ENCODE data around the gene PNO1. TPM values are rescaled to one million over a fixed set of nuclear protein-coding genes. Genes with fewer than 3 reads are reported as not detected.

The PNO1 gene
- total and polyA plus RNA-seq, 2 donors (not counting 1 experiment from before 2014, with no cell fraction given) = 12.9 to 13.4 TPM

DNA sequence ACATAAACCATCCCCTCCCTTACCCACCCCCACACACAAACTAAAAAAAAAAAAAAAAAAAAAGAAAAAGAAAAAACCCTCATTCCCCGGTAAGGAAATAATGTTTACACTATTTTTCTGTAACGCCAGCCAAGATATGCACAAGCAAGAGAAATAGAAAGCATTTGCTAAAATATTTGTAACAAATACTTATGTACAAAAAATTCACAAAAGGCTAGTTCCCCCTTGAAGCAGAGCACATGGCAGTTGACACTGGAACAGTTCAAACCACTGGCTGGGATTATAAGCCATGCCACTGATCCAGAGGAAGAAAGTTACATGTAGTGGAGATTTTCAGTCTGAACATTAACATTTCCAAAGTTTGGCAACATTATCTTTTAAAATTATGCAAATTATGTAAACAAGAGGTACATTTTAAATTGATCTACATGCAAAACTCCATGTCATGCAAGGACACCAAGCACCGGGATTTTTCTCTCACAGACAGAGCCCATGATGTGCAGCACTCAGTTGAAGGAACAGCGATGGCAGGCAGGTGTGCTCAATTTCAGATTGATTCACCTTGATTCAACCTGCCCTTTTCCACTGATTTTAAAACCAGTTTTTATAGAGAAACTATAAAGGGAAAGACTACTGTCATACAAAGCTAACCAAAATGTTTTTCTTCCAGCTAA lies 21.4 kb downstream of the PNO1 start:
- H2AFZ ChIP-seq (ENCODE audit: low read length) = no peak overlapping the region
- H3K27ac ChIP-seq (ENCODE audit: insufficient read depth, low read length) = peak overlapping the region; percentile 38
- H3K9ac ChIP-seq (ENCODE audit: insufficient read depth, low read length) = no peak overlapping the region
- no peaks in the 10 kb centered on the region for H3K79me2 ChIP-seq (ENCODE audit: control insufficient read depth, insufficient read depth, low read length)
- no peaks in the 10 kb centered on the region for H3K27me3 ChIP-seq (ENCODE audit: control insufficient read depth, insufficient read depth, low read length)
- peak overlapping the region; percentile 15 for H3K4me2 ChIP-seq (ENCODE audit: extremely low read depth, insufficient read depth, low read length)
- H3K4me1 ChIP-seq (ENCODE audit: control insufficient read depth, extremely low read depth, insufficient read depth, low read length) = peaks cover 4% of the 10 kb centered on the region
- H3K9me3 ChIP-seq (ENCODE audit: control insufficient read depth, insufficient read depth, low read depth, low read length) = no peaks in the 10 kb centered on the region
- no peak overlapping the region for H3K4me3 ChIP-seq (replicated peaks in 1 of 4; ENCODE audit: control extremely low read depth in 1 of 4, insufficient read depth in 1 of 4, low read depth in 3 of 4, low read length in 4 of 4)
- peaks cover 1% of the 10 kb centered on the region for H3K36me3 ChIP-seq (ENCODE audit: control insufficient read depth, insufficient read depth, low read length)
- DNase-seq (ENCODE audit: low read depth in 2 of 2) = peak in 1 of 2 donors; percentile 36
- no peaks in the 10 kb centered on the region for H4K20me1 ChIP-seq (ENCODE audit: control insufficient read depth, extremely low read depth, insufficient read depth, low read length)
- no peak for TF ChIP-seq EZH2 (IDR thresholded peaks at IDR 0.05; ENCODE audit: low read length, missing control alignments)
- TF ChIP-seq, protein P1, sequence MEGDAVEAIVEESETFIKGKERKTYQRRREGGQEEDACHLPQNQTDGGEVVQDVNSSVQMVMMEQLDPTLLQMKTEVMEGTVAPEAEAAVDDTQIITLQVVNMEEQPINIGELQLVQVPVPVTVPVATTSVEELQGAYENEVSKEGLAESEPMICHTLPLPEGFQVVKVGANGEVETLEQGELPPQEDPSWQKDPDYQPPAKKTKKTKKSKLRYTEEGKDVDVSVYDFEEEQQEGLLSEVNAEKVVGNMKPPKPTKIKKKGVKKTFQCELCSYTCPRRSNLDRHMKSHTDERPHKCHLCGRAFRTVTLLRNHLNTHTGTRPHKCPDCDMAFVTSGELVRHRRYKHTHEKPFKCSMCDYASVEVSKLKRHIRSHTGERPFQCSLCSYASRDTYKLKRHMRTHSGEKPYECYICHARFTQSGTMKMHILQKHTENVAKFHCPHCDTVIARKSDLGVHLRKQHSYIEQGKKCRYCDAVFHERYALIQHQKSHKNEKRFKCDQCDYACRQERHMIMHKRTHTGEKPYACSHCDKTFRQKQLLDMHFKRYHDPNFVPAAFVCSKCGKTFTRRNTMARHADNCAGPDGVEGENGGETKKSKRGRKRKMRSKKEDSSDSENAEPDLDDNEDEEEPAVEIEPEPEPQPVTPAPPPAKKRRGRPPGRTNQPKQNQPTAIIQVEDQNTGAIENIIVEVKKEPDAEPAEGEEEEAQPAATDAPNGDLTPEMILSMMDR (conservative IDR thresholded peaks at IDR 0.05 in 1 of 2, IDR thresholded peaks at IDR 0.05 in 1 of 2; ENCODE audit: low read depth in 1 of 2, low read length in 2 of 2) = no peak

DNA sequence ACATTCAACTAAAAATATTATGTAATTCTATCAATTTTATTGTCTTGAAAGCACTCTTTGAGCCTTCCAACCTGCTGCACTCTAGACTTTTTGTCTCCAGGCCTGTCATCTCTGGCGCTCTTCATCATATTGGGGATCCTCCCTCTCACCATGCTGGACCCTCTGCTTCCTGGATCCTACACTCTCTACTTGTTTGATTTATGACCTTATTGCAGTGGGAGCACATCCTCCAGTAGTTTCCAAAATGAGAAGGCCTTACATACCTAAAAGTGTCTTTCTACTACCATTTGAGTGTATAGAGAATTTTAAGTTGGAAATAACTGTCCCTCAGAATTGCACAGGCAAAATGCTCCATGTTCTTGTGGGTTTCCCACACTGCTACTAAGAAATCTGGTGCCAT lies 25.2 kb downstream of the PNO1 start:
- H3K36me3 ChIP-seq (ENCODE audit: control insufficient read depth, insufficient read depth, low read length) = peaks cover 1% of the 10 kb centered on the region

DNA sequence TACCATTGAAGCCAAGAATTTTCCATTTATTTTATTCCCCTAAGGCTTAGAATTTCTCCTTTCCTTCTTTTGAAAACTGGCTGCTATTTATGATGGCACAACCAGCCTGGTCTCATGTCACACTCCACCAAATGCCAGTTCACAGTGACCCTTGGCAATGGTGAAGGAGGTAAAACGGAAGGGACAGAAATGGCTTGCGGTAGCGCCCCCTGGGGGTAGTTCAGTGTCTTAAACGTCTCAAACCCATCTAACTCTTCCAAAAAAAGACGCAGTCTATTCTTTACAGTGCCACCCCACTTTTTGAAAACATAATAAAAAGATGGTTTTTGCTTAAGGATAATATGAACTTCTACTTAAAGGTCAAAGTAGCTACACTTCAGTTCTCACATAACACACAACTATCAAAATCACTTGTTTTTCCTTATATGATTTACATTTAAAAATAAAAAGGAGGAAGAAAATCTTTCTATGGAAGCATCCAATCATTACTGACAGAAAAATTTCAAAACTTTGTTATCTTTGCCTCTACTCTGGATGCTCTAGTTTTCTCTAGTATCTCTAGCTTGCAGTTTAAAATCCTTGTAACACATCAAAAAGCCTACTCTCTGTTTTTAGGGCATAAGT lies 28.0 kb downstream of the PNO1 start:
- no peaks in the 10 kb centered on the region for H3K4me1 ChIP-seq (ENCODE audit: control insufficient read depth, extremely low read depth, insufficient read depth, low read length)
- DNase-seq (ENCODE audit: low read depth in 2 of 2) = peak; percentile 27 to 56
- TF ChIP-seq, protein P1 (conservative IDR thresholded peaks at IDR 0.05 in 1 of 2, IDR thresholded peaks at IDR 0.05 in 1 of 2; ENCODE audit: low read depth in 1 of 2, low read length in 2 of 2) = peak; percentile 56 to 69
- TF ChIP-seq EZH2 (IDR thresholded peaks at IDR 0.05; ENCODE audit: low read length, missing control alignments) = no peak
- H3K27me3 ChIP-seq (ENCODE audit: control insufficient read depth, insufficient read depth, low read length) = no peaks in the 10 kb centered on the region
- no peak overlapping the region for H3K4me3 ChIP-seq (replicated peaks in 1 of 4; ENCODE audit: control extremely low read depth in 1 of 4, insufficient read depth in 1 of 4, low read depth in 3 of 4, low read length in 4 of 4)
- no peak overlapping the region for H3K27ac ChIP-seq (ENCODE audit: insufficient read depth, low read length)
- no peak overlapping the region for H2AFZ ChIP-seq (ENCODE audit: low read length)
- no peak overlapping the region for H3K9ac ChIP-seq (ENCODE audit: insufficient read depth, low read length)
- H4K20me1 ChIP-seq (ENCODE audit: control insufficient read depth, extremely low read depth, insufficient read depth, low read length) = no peaks in the 10 kb centered on the region
- H3K4me2 ChIP-seq (ENCODE audit: extremely low read depth, insufficient read depth, low read length) = no peak overlapping the region
- peaks cover 31% of the 10 kb centered on the region for H3K79me2 ChIP-seq (ENCODE audit: control insufficient read depth, insufficient read depth, low read length)
- H3K36me3 ChIP-seq (ENCODE audit: control insufficient read depth, insufficient read depth, low read length) = no peaks in the 10 kb centered on the region
- H3K9me3 ChIP-seq (ENCODE audit: control insufficient read depth, insufficient read depth, low read depth, low read length) = no peaks in the 10 kb centered on the region

More for the DNA sequence above, 25.2 kb downstream of the PNO1 start:
- Histone ChIP-seq H3K27ac (ENCODE audit: insufficient read depth, low read length) (no peak overlapping the region), H3K4me2 (ENCODE audit: extremely low read depth, insufficient read depth, low read length) (no peak overlapping the region), H3K79me2 (ENCODE audit: control insufficient read depth, insufficient read depth, low read length) (peaks cover 11% of the 10 kb centered on the region), H3K27me3 (ENCODE audit: control insufficient read depth, insufficient read depth, low read length) (no peaks in the 10 kb centered on the region), H4K20me1 (ENCODE audit: control insufficient read depth, extremely low read depth, insufficient read depth, low read length) (no peaks in the 10 kb centered on the region), H3K4me1 (ENCODE audit: control insufficient read depth, extremely low read depth, insufficient read depth, low read length) (peaks cover 4% of the 10 kb centered on the region), H3K4me3 (replicated peaks in 1 of 4; ENCODE audit: control extremely low read depth in 1 of 4, insufficient read depth in 1 of 4, low read depth in 3 of 4, low read length in 4 of 4) (no peak overlapping the region), H3K9me3 (ENCODE audit: control insufficient read depth, insufficient read depth, low read depth, low read length) (no peaks in the 10 kb centered on the region), H3K9ac (ENCODE audit: insufficient read depth, low read length) (no peak overlapping the region), H2AFZ (ENCODE audit: low read length) (no peak overlapping the region)
- no peak for TF ChIP-seq EZH2 (IDR thresholded peaks at IDR 0.05; ENCODE audit: low read length, missing control alignments)
- TF ChIP-seq, protein P1 (conservative IDR thresholded peaks at IDR 0.05 in 1 of 2, IDR thresholded peaks at IDR 0.05 in 1 of 2; ENCODE audit: low read depth in 1 of 2, low read length in 2 of 2) = no peak
- no peak for DNase-seq (ENCODE audit: low read depth in 2 of 2)

All from fibroblast of lung (primary cell).